ENCODE results near the gene SPATS1.
A peak's percentile ranks its signal among the peaks of the same experiment; 100 is the strongest.
"Not testable (repeated sequence)": the region's sequence is repeated elsewhere in the genome, so short reads cannot be mapped to it uniquely, and the experiment has no call there.

The SPATS1 gene

DNA sequence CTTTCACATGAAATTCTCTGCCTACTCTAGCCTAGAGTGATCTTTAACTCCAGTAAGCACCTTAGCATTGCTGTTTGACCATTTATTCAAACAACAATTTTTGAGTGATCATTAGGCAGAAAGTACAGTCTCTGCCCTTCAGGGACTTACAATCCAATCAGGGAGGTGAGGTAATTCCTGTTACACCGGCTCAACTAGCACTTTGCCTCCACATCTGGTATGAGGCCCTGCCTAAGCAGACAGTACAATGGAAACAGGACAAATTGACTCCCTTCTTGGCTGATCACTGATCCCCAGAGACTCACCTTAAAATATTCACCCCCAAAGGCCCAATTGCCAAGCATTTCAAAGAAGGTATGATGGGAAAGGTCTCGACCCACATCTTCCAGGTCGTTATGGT is 30.7 kb upstream of the SPATS1 start:
- DNase-seq: no peak

- peak; percentile 90 for DNase-seq
These were observed 29.3 kb upstream of the SPATS1 start, which contains the start of gene AARS2 for GRCh38 chr6:44312901-44313788. AARS2 (minus strand) TSS chr6:44313347; CDS start chr6:44313323, 24 bp downstream.

- DNase-seq: not testable (repeated sequence)
These were observed 27.8 kb upstream of the SPATS1 start for GRCh38 chr6:44314657-44315056.

GRCh38 chr6:44315516-44315915 is 26.9 kb upstream of the SPATS1 start:
- DNase-seq: no peak

DNA sequence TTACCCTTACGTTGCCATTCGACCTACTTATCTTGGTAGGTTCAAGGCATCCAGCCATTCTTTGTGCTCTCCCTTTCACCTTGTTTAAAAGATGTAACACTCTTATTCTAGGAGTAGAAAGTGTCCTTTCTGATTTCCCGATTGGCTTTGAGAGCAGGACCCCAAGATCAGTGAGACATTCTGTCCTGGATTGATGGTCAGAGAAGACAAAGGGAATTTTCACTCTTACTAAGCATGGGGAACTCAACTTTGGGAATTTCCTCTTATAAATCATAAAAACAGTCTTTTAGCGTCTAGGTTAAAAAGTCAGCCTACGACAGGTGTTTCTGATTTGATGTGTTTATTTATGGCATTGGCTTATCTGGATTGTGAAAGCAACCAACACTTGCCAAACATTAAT is 26.5 kb upstream of the SPATS1 start:
- no peak for DNase-seq

DNA sequence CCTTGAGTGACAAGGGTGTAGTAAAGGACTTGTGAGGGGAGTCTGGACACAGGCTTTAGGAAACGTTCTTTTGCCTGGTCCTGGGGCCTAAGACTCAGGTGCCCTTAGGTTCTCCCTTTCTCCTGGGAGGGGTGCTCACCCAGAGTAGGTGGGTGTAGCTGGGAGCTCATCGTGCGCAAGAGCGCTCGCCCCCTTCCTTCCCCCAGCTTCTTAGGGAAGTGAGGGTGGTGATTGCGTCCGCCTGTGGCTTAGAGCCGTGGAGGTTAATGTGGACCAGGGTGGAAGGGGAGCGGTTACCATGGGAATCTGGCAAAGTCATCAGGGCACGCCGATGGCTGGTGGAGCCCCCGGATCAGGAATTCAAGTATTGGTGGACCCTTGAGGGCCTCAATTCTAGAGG is 26.0 kb upstream of the SPATS1 start:
- DNase-seq: no peak

DNA sequence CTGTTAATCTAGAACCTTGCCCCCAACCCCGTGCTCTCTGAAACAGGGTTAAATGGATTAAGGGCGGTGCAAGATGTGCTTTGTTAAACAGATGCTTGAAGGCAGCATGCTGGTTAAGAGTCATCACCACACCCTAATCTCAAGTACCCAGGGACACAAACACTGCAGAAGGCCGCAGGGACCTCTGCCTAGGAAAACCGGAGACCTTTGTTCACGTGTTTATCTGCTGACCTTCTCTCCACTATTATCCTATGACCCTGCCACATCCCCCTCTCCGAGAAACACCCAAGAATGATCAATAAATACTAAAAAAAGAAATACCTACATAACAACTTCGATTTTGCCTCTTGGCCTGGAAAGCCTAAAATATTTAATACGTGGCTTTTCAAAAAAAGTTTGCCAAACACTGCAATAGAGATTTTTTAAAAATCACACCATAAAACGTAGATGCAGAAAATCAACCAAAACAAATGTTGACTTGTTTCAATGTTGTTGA is 25.3 kb upstream of the SPATS1 start:
- DNase-seq: not testable (repeated sequence)

- DNase-seq: no peak
These were observed 21.2 kb upstream of the SPATS1 start for GRCh38 chr6:44321210-44321609.

- DNase-seq: no peak
These were observed 15.4 kb upstream of the SPATS1 start for GRCh38 chr6:44327096-44327495.

- no peak for DNase-seq
These were observed 14.7 kb upstream of the SPATS1 start for GRCh38 chr6:44327760-44328159.

DNA sequence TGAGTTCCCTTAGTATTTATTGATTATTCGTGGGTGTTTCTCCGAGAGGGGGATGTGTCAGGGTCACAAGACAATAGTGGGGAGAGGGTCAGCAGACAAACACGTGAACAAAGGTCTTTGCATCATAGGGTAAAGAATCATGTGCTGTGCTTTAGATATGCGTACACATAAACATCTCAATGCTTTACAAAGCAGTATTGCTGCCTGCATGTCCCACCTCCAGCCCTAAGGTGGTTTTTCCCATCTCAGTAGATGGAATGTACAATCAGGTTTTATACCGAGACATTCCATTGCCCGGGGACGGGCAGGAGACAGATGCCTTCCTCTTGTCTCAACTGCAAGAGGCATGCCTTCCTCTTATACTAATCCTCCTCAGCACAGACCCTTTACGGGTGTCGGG is 14.2 kb upstream of the SPATS1 start:
- not testable (repeated sequence) for DNase-seq

GRCh38 chr6:44329858-44330257 is 12.6 kb upstream of the SPATS1 start:
- no peak for DNase-seq

GRCh38 chr6:44332585-44332984 is 9.9 kb upstream of the SPATS1 start:
- DNase-seq: no peak

DNA sequence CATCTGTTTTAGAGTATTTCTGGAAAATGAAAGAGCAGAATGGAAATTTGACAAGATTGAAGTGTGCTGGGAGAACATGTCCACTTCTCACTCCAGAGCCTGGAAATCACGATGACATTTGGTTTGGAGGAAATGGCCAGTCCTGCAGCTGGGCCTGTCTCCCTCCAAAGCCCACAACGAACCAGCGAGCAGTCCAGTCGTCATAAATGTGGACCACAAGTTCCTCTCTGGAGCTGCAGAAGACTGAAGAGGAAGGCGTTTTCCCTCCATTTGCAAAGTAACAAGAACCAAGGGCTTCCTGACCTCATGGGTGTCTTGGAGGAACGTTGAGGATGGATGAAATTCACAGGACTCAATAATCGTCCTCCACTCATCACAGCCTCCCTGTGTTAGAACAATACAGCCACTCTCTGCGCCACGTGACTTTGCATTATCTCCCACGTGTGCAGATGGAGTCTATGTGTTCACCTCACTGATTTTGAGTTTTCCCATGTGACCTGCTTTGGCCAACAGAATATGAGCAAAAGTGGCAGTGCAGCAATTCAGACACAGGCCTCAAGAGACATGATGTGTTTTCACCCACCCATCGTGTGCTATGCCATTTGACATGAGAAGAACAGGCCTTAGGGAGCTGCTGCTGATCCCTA is 9.1 kb upstream of the SPATS1 start:
- DNase-seq: no peak

- no peak for DNase-seq
These were observed 8.5 kb upstream of the SPATS1 start for GRCh38 chr6:44333942-44334341.

DNA sequence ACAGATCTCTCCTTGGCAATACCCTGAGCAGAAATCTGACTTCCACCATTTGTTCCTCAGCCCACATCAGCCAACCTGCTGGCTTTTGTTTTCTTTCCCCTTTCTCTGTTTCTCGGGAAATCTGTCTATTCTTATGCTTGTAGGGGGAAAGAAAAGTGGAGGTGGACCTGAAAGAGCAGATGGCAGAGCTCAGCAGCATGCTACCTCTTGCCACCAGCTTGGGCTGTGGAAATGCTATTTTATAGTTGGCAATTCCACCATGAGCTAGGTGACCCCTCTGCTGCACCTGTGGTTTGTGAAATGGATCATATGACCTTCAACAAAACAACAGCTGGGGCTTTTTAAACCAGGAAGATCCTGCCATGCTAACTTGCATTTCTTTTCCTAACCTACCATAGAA is 6.8 kb upstream of the SPATS1 start:
- DNase-seq: no peak

DNA sequence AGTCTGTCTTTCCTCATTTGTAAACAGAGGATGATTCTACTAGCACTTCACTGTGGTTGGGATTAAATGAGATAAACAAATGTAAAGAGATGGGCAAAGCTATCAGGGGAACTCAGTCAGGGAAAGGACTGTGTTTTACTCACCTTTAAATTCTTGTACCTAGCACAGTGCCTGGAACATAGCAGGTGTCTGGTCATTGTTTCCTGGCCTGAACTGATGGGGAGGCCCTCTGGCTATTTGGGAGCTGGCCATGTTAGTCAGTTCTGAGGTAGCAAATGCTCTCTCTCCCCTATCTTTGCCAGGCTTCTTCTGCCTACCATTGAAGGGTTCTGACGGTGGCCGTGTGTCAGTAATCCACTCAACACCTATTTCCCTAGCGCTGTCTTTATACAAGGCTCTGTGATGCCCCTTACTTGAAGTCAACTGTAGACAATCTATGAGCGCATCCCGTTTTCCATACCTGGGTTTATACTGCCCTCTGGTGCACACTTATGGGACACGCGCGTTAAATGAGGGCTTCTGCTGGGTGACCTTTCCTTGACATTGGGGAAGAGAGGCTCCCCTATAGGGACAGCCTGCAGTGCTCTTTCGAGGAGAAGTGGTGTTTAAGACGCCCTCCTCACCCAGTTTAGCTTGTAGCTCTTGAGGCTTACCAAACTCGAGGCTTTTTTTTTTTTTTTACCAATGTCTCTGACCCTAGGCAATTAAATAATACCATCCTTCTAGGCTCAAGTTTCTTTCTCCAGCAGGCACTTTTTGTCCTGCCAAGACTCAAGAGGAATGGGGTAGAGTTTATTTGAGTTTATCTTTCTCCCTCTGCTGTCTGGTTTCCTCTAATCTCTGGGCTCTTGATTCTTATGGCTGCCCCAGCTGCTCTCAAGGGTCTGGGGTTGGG is 4.0 kb upstream of the SPATS1 start:
- DNase-seq: peak; percentile 68

DNA sequence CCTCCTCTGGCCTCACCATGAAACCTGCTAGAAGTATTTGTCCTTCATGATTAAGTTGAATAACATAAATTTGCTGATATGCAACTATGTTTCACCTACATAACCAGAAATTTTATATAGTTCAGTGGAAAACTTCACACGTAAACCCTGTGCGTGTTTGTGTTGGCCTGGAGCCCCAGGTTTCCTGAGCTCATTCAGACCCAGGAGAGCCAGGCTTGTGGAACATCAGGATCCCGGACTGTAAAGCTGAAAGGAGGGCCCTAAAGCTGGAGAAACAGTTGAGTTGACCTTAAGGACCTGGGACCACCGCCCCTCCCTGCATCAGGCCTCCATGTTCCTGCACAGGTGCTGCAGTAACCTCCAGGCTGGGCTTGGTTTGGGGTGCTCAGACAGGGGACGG is 3.1 kb upstream of the SPATS1 start:
- DNase-seq: no peak

- no peak for DNase-seq
These were observed 2.5 kb upstream of the SPATS1 start for GRCh38 chr6:44339763-44340625.

GRCh38 chr6:44341095-44341890 is 1.2 kb upstream of the SPATS1 start:
- DNase-seq: no peak

- DNase-seq: no peak
These were observed 398 bp upstream of the SPATS1 start for GRCh38 chr6:44342052-44342451.

Measured in left hindlimb (tissue), 1 donor.